ENCODE measurements around the gene TEAD1.

Gene TEAD1

GRCh38 chr11:12735262-12735661, 61.0 kb downstream of the TEAD1 start:
- no peak for FAIRE-seq
- TF ChIP-seq CTCF (IDR thresholded peaks at IDR 0.05; ENCODE audit: insufficient read depth, missing control alignments): no peak
- no peak for DNase-seq (ENCODE audit: insufficient read length, low spot score)

GRCh38 chr11:12737024-12737423, 62.8 kb downstream of the TEAD1 start:
- no peak for TF ChIP-seq CTCF (IDR thresholded peaks at IDR 0.05; ENCODE audit: insufficient read depth, missing control alignments)
- DNase-seq (ENCODE audit: insufficient read length, low spot score) (no peak), FAIRE-seq (no peak)

- FAIRE-seq (no peak), DNase-seq (ENCODE audit: insufficient read length, low spot score) (no peak)
- no peak for TF ChIP-seq CTCF (IDR thresholded peaks at IDR 0.05; ENCODE audit: insufficient read depth, missing control alignments)
These were observed 67.5 kb downstream of the TEAD1 start for GRCh38 chr11:12741671-12742216.

GRCh38 chr11:12743834-12744449, 69.7 kb downstream of the TEAD1 start:
- FAIRE-seq: no peak
- no peak for TF ChIP-seq CTCF (IDR thresholded peaks at IDR 0.05; ENCODE audit: insufficient read depth, missing control alignments)

GRCh38 chr11:12744826-12745502, 70.7 kb downstream of the TEAD1 start:
- FAIRE-seq: no peak
- no peak for TF ChIP-seq CTCF (IDR thresholded peaks at IDR 0.05; ENCODE audit: insufficient read depth, missing control alignments)
- no peak for DNase-seq (ENCODE audit: insufficient read length, low spot score)

More at GRCh38 chr11:12743834-12744449, 69.7 kb downstream of the TEAD1 start:
- DNase-seq (ENCODE audit: insufficient read length, low spot score): no peak

- DNase-seq (ENCODE audit: insufficient read length, low spot score): no peak
- no peak for FAIRE-seq
- TF ChIP-seq CTCF (IDR thresholded peaks at IDR 0.05; ENCODE audit: insufficient read depth, missing control alignments): no peak
These were observed 71.6 kb downstream of the TEAD1 start for GRCh38 chr11:12745787-12746186.

GRCh38 chr11:12746593-12747097, 72.4 kb downstream of the TEAD1 start:
- no peak for TF ChIP-seq CTCF (IDR thresholded peaks at IDR 0.05; ENCODE audit: insufficient read depth, missing control alignments)
- FAIRE-seq: no peak
- DNase-seq (ENCODE audit: insufficient read length, low spot score): no peak
